Measurements from ENCODE around the gene DEPDC7. TPM values are rescaled to one million over a fixed set of nuclear protein-coding genes. Genes with fewer than 3 reads are reported as not detected.

DEPDC7 gene
- total and polyA plus RNA-seq, 2 experiments from 2014 or later, result 8.6 to 10.9 TPM

GRCh38 chr11:33044285-33044756, 28.6 kb downstream of the DEPDC7 start:
- Mint-ChIP-seq H3K36me3 (ENCODE audit: low read depth) (peaks cover 42% of the 10 kb centered on the region), H3K4me3 (no peak overlapping the region), H3K27me3 (ENCODE audit: insufficient read depth, low read depth, poor library complexity) (peaks cover 6% of the 10 kb centered on the region), H3K4me1 (peaks cover 12% of the 10 kb centered on the region), H3K27ac (no peak overlapping the region), H3K9me3 (peaks cover 5% of the 10 kb centered on the region; the same call in 2 of the 3 replicates)
- Histone ChIP-seq H3K27ac (ENCODE audit: low read depth) (no peak overlapping the region), H3K4me1 (ENCODE audit: insufficient read depth) (peaks cover 10% of the 10 kb centered on the region), H3K4me3 (no peak overlapping the region), H3K9me2 (ENCODE audit: insufficient read depth) (no peaks in the 10 kb centered on the region), H3K4me2 (no peak overlapping the region), H4K20me1 (replicated peaks; ENCODE audit: insufficient read depth) (no peaks in the 10 kb centered on the region), H2AFZ (no peak overlapping the region), H3K27me3 (ENCODE audit: insufficient read depth) (no peaks in the 10 kb centered on the region), H3K79me2 (replicated peaks; ENCODE audit: insufficient read depth) (no peaks in the 10 kb centered on the region; the same call in none of the 2 replicates), H3K36me3 (ENCODE audit: insufficient read depth) (peaks cover 9% of the 10 kb centered on the region; the same call in 1 of the 2 replicates), H3F3A (replicated peaks; ENCODE audit: low read depth) (no peaks in the 10 kb centered on the region; the same call in 1 of the 2 replicates)
- TF ChIP-seq STAT1 (IDR thresholded peaks at IDR 0.05; ENCODE audit: unreplicated experiment), result no peak
- TF ChIP-seq POLR2AphosphoS5 (IDR thresholded peaks at IDR 0.05; ENCODE audit: low read depth), result no peak
- TF ChIP-seq NANOG (IDR thresholded peaks at IDR 0.05; ENCODE audit: borderline replicate concordance), result no peak
- no peak for TF ChIP-seq REST (IDR thresholded peaks at IDR 0.05; ENCODE audit: unreplicated experiment)
- no peak for TF ChIP-seq EZH2 (IDR thresholded peaks at IDR 0.05; ENCODE audit: low read depth, unreplicated experiment)
- no peak for TF ChIP-seq ETS1 (IDR thresholded peaks at IDR 0.05)
- no peak for TF ChIP-seq CREB1 (CRISPR knock-in tag; IDR thresholded peaks at IDR 0.05; ENCODE audit: low read depth)
- TF ChIP-seq JUNB (IDR thresholded peaks at IDR 0.05; ENCODE audit: unreplicated experiment), result no peak
- TF ChIP-seq CTCF (conservative IDR thresholded peaks at IDR 0.05; ENCODE audit: low read depth in 2 of 2), result no peak
- ATAC-seq (no peak), DNase-seq (ENCODE audit: low spot score) (no peak)
